ENCODE measurements around the gene PECR.
A peak's percentile ranks its signal among the peaks of the same experiment; 100 is the strongest.

The PECR gene

DNA sequence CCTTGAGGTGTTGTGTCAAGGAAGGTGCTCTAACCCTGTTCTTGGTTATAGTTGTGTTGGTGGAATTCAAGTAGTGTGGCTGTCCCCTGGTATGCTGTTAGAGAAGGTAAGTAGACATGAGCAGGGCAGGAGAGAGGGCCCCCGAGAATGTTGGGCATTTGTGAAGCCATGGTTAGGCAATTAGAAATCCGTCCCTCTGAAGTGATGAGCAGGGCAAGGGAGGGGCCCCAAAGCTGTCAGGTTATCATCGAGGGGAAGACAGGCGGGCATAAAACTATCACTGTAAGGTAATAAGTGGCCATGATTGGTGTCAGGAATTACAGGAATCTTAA lies 32.7 kb upstream of the PECR start:
- Histone ChIP-seq H3K36me3 (peaks cover 86% of the 10 kb centered on the region), H3K27ac (peak overlapping the region; percentile 34), H3K9me3 (ENCODE audit: severe bottlenecking) (no peaks in the 10 kb centered on the region), H3K27me3 (ENCODE audit: insufficient read depth, low read depth, severe bottlenecking) (no peaks in the 10 kb centered on the region), H3K4me3 (ENCODE audit: low read depth, low read length) (no peak overlapping the region)
- DNase-seq: no peak
- TF ChIP-seq, protein P1, sequence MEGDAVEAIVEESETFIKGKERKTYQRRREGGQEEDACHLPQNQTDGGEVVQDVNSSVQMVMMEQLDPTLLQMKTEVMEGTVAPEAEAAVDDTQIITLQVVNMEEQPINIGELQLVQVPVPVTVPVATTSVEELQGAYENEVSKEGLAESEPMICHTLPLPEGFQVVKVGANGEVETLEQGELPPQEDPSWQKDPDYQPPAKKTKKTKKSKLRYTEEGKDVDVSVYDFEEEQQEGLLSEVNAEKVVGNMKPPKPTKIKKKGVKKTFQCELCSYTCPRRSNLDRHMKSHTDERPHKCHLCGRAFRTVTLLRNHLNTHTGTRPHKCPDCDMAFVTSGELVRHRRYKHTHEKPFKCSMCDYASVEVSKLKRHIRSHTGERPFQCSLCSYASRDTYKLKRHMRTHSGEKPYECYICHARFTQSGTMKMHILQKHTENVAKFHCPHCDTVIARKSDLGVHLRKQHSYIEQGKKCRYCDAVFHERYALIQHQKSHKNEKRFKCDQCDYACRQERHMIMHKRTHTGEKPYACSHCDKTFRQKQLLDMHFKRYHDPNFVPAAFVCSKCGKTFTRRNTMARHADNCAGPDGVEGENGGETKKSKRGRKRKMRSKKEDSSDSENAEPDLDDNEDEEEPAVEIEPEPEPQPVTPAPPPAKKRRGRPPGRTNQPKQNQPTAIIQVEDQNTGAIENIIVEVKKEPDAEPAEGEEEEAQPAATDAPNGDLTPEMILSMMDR (IDR thresholded peaks at IDR 0.05; ENCODE audit: low read depth, low read length): no peak

GRCh38 chr2:216113572-216113971 lies 32.0 kb upstream of the PECR start:
- H3K9me3 ChIP-seq (ENCODE audit: severe bottlenecking): no peaks in the 10 kb centered on the region
- H3K27me3 ChIP-seq (ENCODE audit: insufficient read depth, low read depth, severe bottlenecking): no peaks in the 10 kb centered on the region
- H3K36me3 ChIP-seq: peaks cover 79% of the 10 kb centered on the region
- no peak overlapping the region for H3K4me3 ChIP-seq (ENCODE audit: low read depth, low read length)
- TF ChIP-seq, protein P1 (IDR thresholded peaks at IDR 0.05; ENCODE audit: low read depth, low read length): no peak
- no peak for DNase-seq
- peak overlapping the region; percentile 34 for H3K27ac ChIP-seq

GRCh38 chr2:216112926-216113325 lies 31.3 kb upstream of the PECR start:
- Histone ChIP-seq H3K27ac (no peak overlapping the region), H3K9me3 (ENCODE audit: severe bottlenecking) (no peaks in the 10 kb centered on the region), H3K4me3 (ENCODE audit: low read depth, low read length) (no peak overlapping the region), H3K27me3 (ENCODE audit: insufficient read depth, low read depth, severe bottlenecking) (no peaks in the 10 kb centered on the region), H3K36me3 (peaks cover 75% of the 10 kb centered on the region)
- TF ChIP-seq, protein P1 (IDR thresholded peaks at IDR 0.05; ENCODE audit: low read depth, low read length): no peak
- no peak for DNase-seq

- Histone ChIP-seq H3K9me3 (ENCODE audit: severe bottlenecking) (no peaks in the 10 kb centered on the region), H3K27me3 (ENCODE audit: insufficient read depth, low read depth, severe bottlenecking) (no peaks in the 10 kb centered on the region), H3K4me3 (ENCODE audit: low read depth, low read length) (no peak overlapping the region), H3K27ac (no peak overlapping the region), H3K36me3 (peaks cover 58% of the 10 kb centered on the region)
- TF ChIP-seq, protein P1 (IDR thresholded peaks at IDR 0.05; ENCODE audit: low read depth, low read length): no peak
- DNase-seq: no peak
These were observed 29.5 kb upstream of the PECR start for GRCh38 chr2:216111122-216111521.

- no peak for DNase-seq
- TF ChIP-seq, protein P1 (IDR thresholded peaks at IDR 0.05; ENCODE audit: low read depth, low read length): no peak
- Histone ChIP-seq H3K36me3 (peaks cover 53% of the 10 kb centered on the region), H3K9me3 (ENCODE audit: severe bottlenecking) (no peaks in the 10 kb centered on the region), H3K4me3 (ENCODE audit: low read depth, low read length) (peak overlapping the region; percentile 70; the same call in 1 of the 2 replicates), H3K27ac (peak overlapping the region; percentile 95), H3K27me3 (ENCODE audit: insufficient read depth, low read depth, severe bottlenecking) (no peaks in the 10 kb centered on the region)
These were observed 29.0 kb upstream of the PECR start for GRCh38 chr2:216110620-216111019.

DNA sequence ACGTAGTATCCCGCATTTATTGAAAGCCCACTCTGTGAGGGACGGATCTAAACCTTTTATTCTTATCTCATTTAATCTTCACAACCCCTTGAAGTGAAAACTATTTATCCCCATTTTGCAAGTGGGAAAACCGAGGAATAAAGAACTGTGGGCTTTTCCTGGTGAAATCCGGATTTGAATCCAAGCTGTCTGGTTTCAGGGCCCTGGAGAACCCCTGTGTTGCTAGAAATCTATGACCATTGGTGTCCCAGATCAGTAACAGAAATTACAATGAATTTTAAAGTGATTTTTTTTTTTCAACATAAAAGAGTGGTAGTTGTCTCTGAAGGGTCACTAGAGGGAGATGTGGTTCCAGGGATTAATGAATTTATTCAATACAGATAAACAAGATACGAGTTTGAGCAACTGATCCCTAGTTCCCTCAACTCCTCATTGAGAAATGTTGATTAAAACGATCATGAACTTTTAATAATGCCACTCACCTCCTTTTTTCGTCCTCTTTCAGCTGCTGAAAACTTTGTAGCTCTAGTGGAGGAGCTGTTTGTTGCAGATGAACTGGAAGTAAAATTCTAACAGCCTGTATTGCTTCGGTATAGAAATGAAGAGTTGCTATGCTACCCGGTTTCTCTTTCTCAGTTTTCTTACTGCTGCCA lies 28.5 kb upstream of the PECR start:
- Histone ChIP-seq H3K4me3 (ENCODE audit: low read depth, low read length) (peak overlapping the region; percentile 70), H3K27me3 (ENCODE audit: insufficient read depth, low read depth, severe bottlenecking) (no peaks in the 10 kb centered on the region), H3K27ac (peak overlapping the region; percentile 95), H3K36me3 (peaks cover 50% of the 10 kb centered on the region), H3K9me3 (ENCODE audit: severe bottlenecking) (no peaks in the 10 kb centered on the region)
- TF ChIP-seq, protein P1 (IDR thresholded peaks at IDR 0.05; ENCODE audit: low read depth, low read length): no peak
- DNase-seq: no peak

Data from WERI-Rb-1 (cell line).